ENCODE data around the gene FAM117B. TPM values are rescaled to one million over a fixed set of nuclear protein-coding genes. Genes with fewer than 3 reads are reported as not detected.

The FAM117B gene
- 2.4 TPM for total RNA-seq
- long read RNA-seq = 0 reads

DNA sequence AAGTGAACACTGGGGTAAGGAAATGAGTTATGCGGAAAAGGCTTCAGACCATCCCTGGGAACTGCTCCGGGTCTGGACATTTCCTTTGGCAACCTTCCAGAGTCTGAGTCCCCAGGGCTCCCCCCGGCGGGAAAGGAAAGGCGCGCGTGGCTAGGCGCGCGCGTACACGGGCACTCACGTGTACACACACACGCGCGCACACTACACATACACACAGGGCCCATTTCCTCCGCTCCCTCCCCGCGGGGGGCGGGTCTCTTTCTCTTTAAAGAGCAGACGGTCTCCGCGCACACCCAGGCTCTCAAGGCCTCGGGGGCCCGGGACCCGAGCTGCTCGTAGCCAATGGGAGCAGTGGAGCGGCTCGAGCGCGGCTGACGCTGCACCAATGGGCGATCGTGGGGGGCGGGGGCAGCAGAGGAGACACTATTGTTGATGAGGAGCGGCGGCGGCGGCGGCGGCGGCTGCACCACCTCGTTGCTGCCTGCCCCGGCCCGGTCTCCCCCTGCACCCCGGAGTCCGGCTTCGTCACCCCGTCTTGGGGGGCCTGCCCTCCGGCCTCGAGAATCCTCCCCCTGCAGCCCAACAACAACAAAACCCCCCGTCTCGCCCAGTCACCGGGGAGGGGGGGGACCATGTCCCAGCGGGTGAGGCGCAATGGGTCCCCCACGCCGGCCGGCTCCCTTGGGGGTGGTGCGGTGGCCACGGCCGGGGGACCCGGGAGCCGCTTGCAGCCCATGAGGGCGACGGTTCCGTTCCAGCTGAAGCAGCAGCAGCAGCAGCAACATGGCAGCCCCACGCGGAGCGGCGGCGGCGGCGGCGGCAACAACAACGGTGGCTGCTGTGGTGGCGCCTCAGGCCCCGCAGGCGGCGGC is at the start of gene FAM117B:
FAM117B (plus strand) TSS at position 414 of the 872 bp plus-strand sequence; CDS start at position 633, 219 bp downstream.
- ATAC-seq (peak; percentile 99), DNase-seq (ENCODE audit: missing footprints) (peak; percentile 100)
- intact Hi-C loops (cut with DNase I) = loop anchor here (10.0 kb wide), 1 partner anchor 380 kb away; the partner anchor contains the start of gene NBEAL1

DNA sequence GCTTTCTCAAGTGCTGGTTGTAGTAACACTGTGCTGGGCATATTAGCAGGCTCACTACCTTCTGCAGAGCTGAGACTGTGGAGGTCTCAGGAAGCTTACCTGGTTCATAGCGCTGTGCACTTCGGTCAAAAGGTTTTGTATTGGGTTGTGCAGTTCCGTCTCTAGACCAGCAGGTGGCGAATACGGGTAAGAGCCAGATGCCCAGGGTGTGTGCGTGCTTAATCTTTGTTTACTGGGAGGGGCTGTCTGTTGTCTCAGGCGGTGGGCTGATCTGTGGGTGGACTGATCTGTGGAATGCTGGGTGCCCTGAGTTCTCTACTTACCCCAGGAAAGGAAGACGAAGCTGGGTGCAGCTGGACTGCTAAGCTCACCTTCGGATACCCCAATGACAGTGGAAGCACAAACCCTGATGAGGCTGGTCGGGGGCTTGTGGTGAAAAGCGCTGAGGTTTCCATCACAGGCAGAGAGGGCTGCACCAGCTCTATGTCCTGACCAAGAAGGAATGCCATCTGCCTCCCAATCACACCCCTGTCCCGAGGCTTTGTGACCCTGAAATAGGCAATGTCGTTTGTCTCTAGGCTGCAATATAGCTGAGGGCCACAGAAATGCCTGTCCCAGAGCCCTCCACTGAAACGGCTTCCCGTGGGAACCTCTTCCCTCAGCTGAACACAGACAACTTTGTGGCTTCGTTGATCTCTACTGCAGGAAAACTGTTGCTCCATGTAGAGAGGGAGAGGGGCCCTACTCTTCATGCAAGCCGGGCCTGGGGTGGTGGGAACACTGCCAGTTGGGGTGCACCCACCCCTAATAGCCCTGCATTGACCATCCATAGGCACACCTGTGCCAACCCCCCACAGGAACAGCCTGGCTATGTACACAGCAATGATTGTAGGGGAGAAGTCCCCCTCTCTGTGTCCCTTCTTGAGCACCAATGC is 45.9 kb upstream of the FAM117B start:
- peak; percentile 73 for DNase-seq (ENCODE audit: missing footprints)
- ATAC-seq = peak; percentile 83
- intact Hi-C loops (cut with DNase I) = loop anchor here (5.0 kb wide), 1 partner anchor 283 kb away; the partner anchor contains the start of gene ICA1L

DNA sequence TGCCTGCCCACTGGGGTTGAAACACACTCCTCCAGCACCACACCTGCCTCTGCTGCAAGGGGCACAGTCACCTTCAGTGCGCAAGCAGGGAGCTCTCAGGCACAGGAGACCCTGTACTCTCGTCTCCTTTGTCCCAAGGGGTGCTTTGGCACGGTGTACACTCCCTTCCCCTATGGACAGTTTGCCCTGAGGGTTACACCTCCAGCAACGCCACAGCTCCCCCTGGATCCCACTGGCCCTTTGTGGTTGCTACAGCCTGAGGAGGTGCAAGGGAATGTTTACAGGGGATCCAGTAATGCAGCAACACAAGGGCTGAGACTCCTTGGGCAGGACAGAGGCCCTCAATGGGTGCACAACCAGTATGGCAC is 45.2 kb upstream of the FAM117B start:
- intact Hi-C loops (cut with DNase I) = loop anchor here (5.0 kb wide), 1 partner anchor 283 kb away; the partner anchor contains the start of gene ICA1L
- ATAC-seq = no peak
- no peak for DNase-seq (ENCODE audit: missing footprints)

- ATAC-seq (no peak), DNase-seq (ENCODE audit: missing footprints) (no peak)
- intact Hi-C loops (cut with DNase I) = no loop called here
These were observed 42.2 kb upstream of the FAM117B start for GRCh38 chr2:202592566-202592965.

DNA sequence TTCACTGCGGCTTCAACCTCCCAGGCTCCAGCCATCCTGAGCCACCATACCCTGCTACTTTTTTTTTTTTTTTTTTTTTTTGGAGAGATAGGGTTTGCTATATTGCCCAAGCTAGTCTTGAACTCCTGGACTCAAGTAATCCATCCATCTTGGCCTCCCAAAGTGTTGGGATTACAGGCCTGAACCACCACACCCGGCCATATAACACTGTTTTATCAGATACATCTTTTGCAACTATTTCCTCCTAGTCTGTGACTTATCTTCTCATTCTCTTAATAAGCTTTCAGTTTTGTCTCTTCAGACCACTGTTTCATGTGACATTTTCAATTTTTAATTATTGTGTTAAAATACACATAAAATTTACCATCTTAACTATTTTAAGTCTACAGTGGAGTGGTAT is 35.7 kb upstream of the FAM117B start:
- no peak for ATAC-seq
- DNase-seq (ENCODE audit: missing footprints) = no peak
- intact Hi-C loops (cut with DNase I) = no loop called here

GRCh38 chr2:202599911-202600310 is 34.9 kb upstream of the FAM117B start:
- intact Hi-C loops (cut with DNase I) = no loop called here
- ATAC-seq (no peak), DNase-seq (ENCODE audit: missing footprints) (no peak)

DNA sequence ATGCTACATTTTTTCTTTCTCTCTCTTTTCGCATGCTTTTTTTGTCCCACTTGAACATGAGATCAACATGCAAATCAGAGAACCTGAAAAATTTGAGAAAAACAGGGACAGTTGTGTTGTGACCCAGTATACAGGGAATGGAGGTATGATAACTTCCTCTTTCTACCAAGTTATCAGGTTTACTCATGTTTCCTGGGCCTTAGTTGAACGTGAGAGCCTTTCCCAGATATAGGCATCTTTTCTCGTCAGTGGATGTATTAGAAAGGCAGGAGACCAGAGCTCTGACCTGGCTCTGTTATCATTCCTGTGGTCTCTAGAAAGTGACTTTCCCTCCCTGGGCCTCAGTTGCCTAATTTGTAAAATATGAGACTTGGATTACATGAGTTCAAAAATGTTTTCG is 30.1 kb upstream of the FAM117B start:
- intact Hi-C loops (cut with DNase I) = no loop called here
- ATAC-seq (no peak), DNase-seq (ENCODE audit: missing footprints) (no peak)

- ATAC-seq = no peak
- intact Hi-C loops (cut with DNase I) = no loop called here
- DNase-seq (ENCODE audit: missing footprints) = no peak
These were observed 29.6 kb upstream of the FAM117B start for GRCh38 chr2:202605174-202605573.

GRCh38 chr2:202608142-202608852 is 26.5 kb upstream of the FAM117B start:
- intact Hi-C loops (cut with DNase I) = no loop called here
- no peak for DNase-seq (ENCODE audit: missing footprints)
- no peak for ATAC-seq

DNA sequence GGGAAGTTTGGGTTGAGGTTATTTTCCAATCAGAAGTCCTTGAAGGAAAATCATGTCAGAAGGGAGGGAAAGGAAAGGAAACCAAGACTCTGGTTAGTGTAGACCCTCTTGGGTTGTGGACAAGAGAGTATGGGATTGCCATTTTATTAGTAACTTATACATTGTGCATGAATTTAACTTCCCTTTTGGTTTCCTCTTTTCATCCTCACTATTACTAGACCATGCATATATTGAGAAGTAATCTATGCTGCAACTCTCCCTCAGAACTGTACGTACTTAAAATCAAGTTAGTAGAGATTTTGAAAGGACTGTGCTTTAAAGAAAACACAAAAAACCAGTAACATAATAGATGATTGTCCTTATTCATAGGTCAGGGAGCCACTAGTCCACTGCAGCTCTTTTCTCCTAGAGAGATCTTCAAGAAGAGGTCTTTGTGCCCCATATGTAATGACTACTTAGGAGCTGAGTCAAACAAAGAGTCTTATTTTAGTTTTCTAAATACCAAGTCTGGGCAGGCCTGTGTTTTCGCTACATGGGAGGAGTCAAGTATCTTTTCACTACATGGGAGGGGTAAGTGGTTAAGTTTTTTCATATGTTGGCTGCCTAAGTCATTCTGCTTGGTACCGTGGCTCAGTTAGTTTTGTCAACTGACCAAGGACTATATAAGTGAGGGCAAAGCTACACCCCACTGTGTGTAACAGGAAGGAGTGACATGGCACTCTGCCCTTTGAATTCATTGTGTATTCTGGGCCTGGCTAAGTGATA is 25.2 kb upstream of the FAM117B start:
- ATAC-seq (peak; percentile 59), DNase-seq (ENCODE audit: missing footprints) (no peak)
- intact Hi-C loops (cut with DNase I) = no loop called here

DNA sequence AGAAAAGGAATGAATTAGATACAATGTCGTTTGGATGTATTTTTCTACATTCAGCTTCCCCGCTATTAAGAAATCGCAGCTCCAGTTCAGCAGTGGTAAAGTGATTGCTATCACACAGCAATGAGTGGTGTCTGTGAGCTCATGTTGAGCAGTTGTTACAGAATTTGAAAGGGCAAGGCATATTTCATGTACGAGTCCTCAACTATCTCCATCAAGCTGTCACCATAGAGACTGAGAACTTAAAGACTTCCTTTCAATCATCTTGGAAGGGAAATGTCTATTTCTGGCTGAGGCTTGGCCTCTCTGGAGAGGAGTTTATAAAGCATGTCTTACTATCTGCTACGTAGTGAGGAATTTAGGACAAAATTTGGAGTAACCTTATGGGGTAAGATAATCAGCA is 24.4 kb upstream of the FAM117B start:
- no peak for DNase-seq (ENCODE audit: missing footprints)
- no peak for ATAC-seq
- intact Hi-C loops (cut with DNase I) = no loop called here

DNA sequence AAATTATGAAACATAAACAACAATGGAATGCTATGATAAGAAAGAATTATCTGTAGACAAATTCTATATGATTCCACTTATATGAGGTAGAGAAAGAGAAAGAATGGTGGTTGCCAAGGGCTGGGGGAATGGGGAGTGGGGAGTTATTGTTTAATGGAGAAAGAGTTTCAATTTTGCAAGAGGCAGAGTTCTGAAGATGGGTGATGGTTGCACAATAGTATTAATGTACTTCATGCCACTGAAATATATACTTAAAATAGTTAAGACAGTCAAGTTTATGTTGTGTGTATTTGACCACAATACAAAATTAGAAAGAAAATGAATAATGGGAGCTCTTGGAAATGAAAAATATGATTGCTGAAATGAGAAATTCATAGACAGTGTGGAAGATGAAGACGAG is 22.6 kb upstream of the FAM117B start:
- ATAC-seq = no peak

DNA sequence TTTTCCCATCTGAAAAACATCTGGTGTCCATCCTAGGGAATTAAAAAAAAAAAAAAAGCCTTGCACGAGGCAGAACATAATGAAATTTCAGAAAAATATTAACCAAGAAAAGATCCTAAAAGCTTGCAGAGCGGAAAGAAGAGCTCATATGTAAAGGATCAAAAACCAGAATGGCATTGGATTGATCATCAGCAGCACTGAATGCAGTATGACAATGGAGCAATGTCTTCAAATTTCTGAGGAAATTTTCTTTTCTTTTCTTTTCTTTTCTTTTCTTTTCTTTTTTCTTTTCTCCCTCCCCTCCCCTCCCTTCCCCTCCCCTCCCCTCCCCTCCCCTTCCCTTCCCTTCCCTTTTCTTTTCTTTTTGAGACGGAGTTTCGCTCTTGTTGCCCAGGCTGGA is 21.3 kb upstream of the FAM117B start:
- ATAC-seq = no peak
- intact Hi-C loops (cut with DNase I) = no loop called here
- DNase-seq (ENCODE audit: missing footprints) = no peak

More for the DNA sequence above, 22.6 kb upstream of the FAM117B start:
- DNase-seq (ENCODE audit: missing footprints) = no peak
- intact Hi-C loops (cut with DNase I) = no loop called here

GRCh38 chr2:202624133-202624532 is 10.6 kb upstream of the FAM117B start:
- no peak for ATAC-seq
- intact Hi-C loops (cut with DNase I) = no loop called here
- DNase-seq (ENCODE audit: missing footprints) = no peak

- DNase-seq (ENCODE audit: missing footprints) = no peak
- intact Hi-C loops (cut with DNase I) = no loop called here
These were observed 7.7 kb upstream of the FAM117B start for GRCh38 chr2:202627042-202627441.

GRCh38 chr2:202628646-202629198 is 6.0 kb upstream of the FAM117B start:
- ATAC-seq = peak; percentile 4
- intact Hi-C loops (cut with DNase I) = no loop called here
- DNase-seq (ENCODE audit: missing footprints) = no peak

More at GRCh38 chr2:202627042-202627441, 7.7 kb upstream of the FAM117B start:
- no peak for ATAC-seq

- DNase-seq (ENCODE audit: missing footprints) (no peak), ATAC-seq (no peak)
- intact Hi-C loops (cut with DNase I) = loop anchor here (10.0 kb wide), 1 partner anchor 382 kb away; the partner anchor contains the start of gene NBEAL1
These were observed 2.0 kb upstream of the FAM117B start for GRCh38 chr2:202632682-202633290.

Measured in Right ventricle myocardium inferior (tissue), 1 donor.